ENCODE data around the gene ECHS1. TPM values are rescaled to one million over a fixed set of nuclear protein-coding genes. Genes with fewer than 3 reads are reported as not detected.
A peak's percentile ranks its signal among the peaks of the same experiment; 100 is the strongest.

ECHS1 gene
- total RNA-seq, 4 donors from 2014 or later: 96.7 to 123 (median 106) TPM

GRCh38 chr10:133400624-133401424 is 27.7 kb upstream of the ECHS1 start:
- in situ Hi-C loops (cut with MboI; ENCODE audit: low sequenced_read_pairs in 4 of 4): no loop called here
- DNase-seq (peak in 1 of 2 donors; percentile 3), ATAC-seq (no peak)
- Histone ChIP-seq H3K4me3 (no peak overlapping the region), H3K4me1 (no peaks in the 10 kb centered on the region), H3K9me3 (no peaks in the 10 kb centered on the region), H3K36me3 (peaks cover 0 to 72% of the 10 kb centered on the region in 2 donors), H3K27ac (no peak overlapping the region), H3K27me3 (no peaks in the 10 kb centered on the region)
- TF ChIP-seq CTCF (IDR thresholded peaks at IDR 0.05 in 4 of 5, conservative IDR thresholded peaks at IDR 0.05 in 1 of 5): no peak
- TF ChIP-seq POLR2A (IDR thresholded peaks at IDR 0.05): no peak
- intact Hi-C loops (cut with DNase I; ENCODE audit: low total_unique reads): loop anchor here (1.0 kb wide), 1 partner anchor 44 kb away; no protein-coding TSS in a partner anchor

GRCh38 chr10:133399123-133399601 is 26.0 kb upstream of the ECHS1 start:
- TF ChIP-seq CTCF (IDR thresholded peaks at IDR 0.05 in 4 of 5, conservative IDR thresholded peaks at IDR 0.05 in 1 of 5) (no peak), POLR2A (IDR thresholded peaks at IDR 0.05) (no peak)
- peaks cover 8 to 9% of the 10 kb centered on the region in 2 donors for H3K4me1 ChIP-seq
- no peak overlapping the region for H3K4me3 ChIP-seq
- H3K9me3 ChIP-seq: no peaks in the 10 kb centered on the region
- H3K27me3 ChIP-seq: no peaks in the 10 kb centered on the region
- intact Hi-C loops (cut with DNase I; ENCODE audit: low total_unique reads) (no loop called here), in situ Hi-C loops (cut with MboI; ENCODE audit: low sequenced_read_pairs in 4 of 4) (no loop called here)
- DNase-seq (no peak), ATAC-seq (no peak)
- H3K27ac ChIP-seq: no peak overlapping the region
- peaks cover 0 to 74% of the 10 kb centered on the region in 2 donors for H3K36me3 ChIP-seq

- intact Hi-C loops (cut with DNase I; ENCODE audit: low total_unique reads): no loop called here
- Histone ChIP-seq H3K27ac (no peak overlapping the region), H3K27me3 (no peaks in the 10 kb centered on the region), H3K9me3 (no peaks in the 10 kb centered on the region), H3K36me3 (peaks cover 0 to 65% of the 10 kb centered on the region in 2 donors), H3K4me3 (no peak overlapping the region), H3K4me1 (peaks cover 9 to 11% of the 10 kb centered on the region in 2 donors)
- ATAC-seq: no peak
- no peak for TF ChIP-seq CTCF (IDR thresholded peaks at IDR 0.05 in 4 of 5, conservative IDR thresholded peaks at IDR 0.05 in 1 of 5)
- TF ChIP-seq POLR2A (IDR thresholded peaks at IDR 0.05): no peak
- DNase-seq: no peak
- in situ Hi-C loops (cut with MboI; ENCODE audit: low sequenced_read_pairs in 4 of 4): no loop called here
Observed at GRCh38 chr10:133397938-133398337, 24.8 kb upstream of the ECHS1 start.

GRCh38 chr10:133396035-133396624 is 23.0 kb upstream of the ECHS1 start:
- Histone ChIP-seq H3K4me1 (peaks cover 9 to 11% of the 10 kb centered on the region in 2 donors), H3K27ac (no peak overlapping the region), H3K27me3 (no peaks in the 10 kb centered on the region), H3K9me3 (no peaks in the 10 kb centered on the region), H3K4me3 (no peak overlapping the region), H3K36me3 (peaks cover 0 to 48% of the 10 kb centered on the region in 2 donors)
- no peak for ATAC-seq
- no peak for DNase-seq
- in situ Hi-C loops (cut with MboI; ENCODE audit: low sequenced_read_pairs in 4 of 4): no loop called here
- no peak for TF ChIP-seq POLR2A (IDR thresholded peaks at IDR 0.05)
- TF ChIP-seq CTCF (IDR thresholded peaks at IDR 0.05 in 4 of 5, conservative IDR thresholded peaks at IDR 0.05 in 1 of 5): no peak
- intact Hi-C loops (cut with DNase I; ENCODE audit: low total_unique reads): no loop called here

Measured in gastrocnemius medialis (tissue), 4 donors.